Measurements from ENCODE around the gene TTK. TPM values are rescaled to one million over a fixed set of nuclear protein-coding genes. Genes with fewer than 3 reads are reported as not detected.

Gene TTK
- total RNA-seq, 1 experiment from 2014 or later, result 46.3 TPM

DNA sequence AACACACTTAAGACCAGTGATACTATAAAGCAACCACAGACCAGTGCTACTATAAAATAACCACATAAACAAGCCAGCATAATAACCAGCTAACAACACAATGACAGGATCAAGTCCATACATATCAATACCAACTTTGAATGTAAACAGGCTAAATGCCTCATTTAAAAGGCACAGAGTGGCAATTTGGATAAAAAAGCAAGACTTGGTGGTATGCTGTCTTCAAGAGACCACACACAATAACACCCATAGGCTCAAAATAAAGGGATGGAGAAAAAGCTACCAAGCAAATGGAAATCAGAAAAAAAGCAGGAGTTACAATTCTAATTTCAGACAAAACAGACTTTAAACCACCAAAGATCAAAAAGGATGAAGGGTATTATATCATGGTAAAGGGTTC is 37.3 kb upstream of the TTK start:
- Histone ChIP-seq H3K9me3 (ENCODE audit: control insufficient read depth in 1 of 2, insufficient read depth in 1 of 2, low read depth in 1 of 2, low read length in 2 of 2) (no peaks in the 10 kb centered on the region), H4K20me1 (ENCODE audit: insufficient read depth) (no peaks in the 10 kb centered on the region), H3K4me1 (ENCODE audit: control insufficient read depth in 1 of 2, insufficient read depth in 2 of 2, low read length in 2 of 2) (no peaks in the 10 kb centered on the region), H3K4me2 (ENCODE audit: low read length) (no peak overlapping the region), H3K4me3 (replicated peaks in 1 of 2; ENCODE audit: low read depth in 1 of 2, low read length in 2 of 2) (no peak overlapping the region), H3K79me2 (ENCODE audit: insufficient read depth, low read length) (no peaks in the 10 kb centered on the region), H3K27me3 (ENCODE audit: insufficient read depth, low read length) (no peaks in the 10 kb centered on the region), H3K9ac (ENCODE audit: low read length) (no peak overlapping the region), H3K36me3 (ENCODE audit: control insufficient read depth in 1 of 2, insufficient read depth in 2 of 2, low read length in 2 of 2) (no peaks in the 10 kb centered on the region), H3K27ac (ENCODE audit: low read depth, low read length) (no peak overlapping the region), H2AFZ (ENCODE audit: low read depth, low read length, poor library complexity, severe bottlenecking) (no peak overlapping the region), H3K9me2 (ENCODE audit: insufficient read depth) (no peaks in the 10 kb centered on the region)
- ChIA-PET RAD21 (ENCODE audit: low non-redundant PET in 1 of 2, low total read pairs in 2 of 2, uncharacterized antibody in 2 of 2, unreplicated experiment in 2 of 2) (no interaction called here), CTCF (no interaction called here), POLR2A (no interaction called here)
- ATAC-seq (no peak), DNase-seq (ENCODE audit: low read depth, low spot score) (no peak)
- no TSS peak for BruUV-seq (replicated peaks)
- TF ChIP-seq CEBPB (IDR thresholded peaks at IDR 0.05; ENCODE audit: low read depth) (no peak), POLR2AphosphoS5 (IDR thresholded peaks at IDR 0.05; ENCODE audit: low read depth, low read length) (no peak), ZFX (IDR thresholded peaks at IDR 0.05) (no peak), ZNF274 (IDR thresholded peaks at IDR 0.05; ENCODE audit: low read depth, low read length) (no peak), CBX3 (IDR thresholded peaks at IDR 0.05; ENCODE audit: low read depth) (no peak), RAD21 (IDR thresholded peaks at IDR 0.05; ENCODE audit: low read depth) (no peak), EZH2 (IDR thresholded peaks at IDR 0.05) (no peak), POLR2A (IDR thresholded peaks at IDR 0.05; ENCODE audit: borderline replicate concordance, extremely low read depth, insufficient read depth, insufficient read length) (no peak), FOSL1 (IDR thresholded peaks at IDR 0.05; ENCODE audit: low read depth) (no peak), SRF (IDR thresholded peaks at IDR 0.05; ENCODE audit: low read depth) (no peak), SP1 (IDR thresholded peaks at IDR 0.05; ENCODE audit: low read depth) (no peak), ELF1 (IDR thresholded peaks at IDR 0.05; ENCODE audit: borderline replicate concordance, low read depth) (no peak), TCF7L2 (IDR thresholded peaks at IDR 0.05; ENCODE audit: borderline replicate concordance, extremely low read depth, insufficient read depth, insufficient read length) (no peak), EZH2phosphoT487 (IDR thresholded peaks at IDR 0.05; ENCODE audit: borderline replicate concordance) (no peak), YY1 (IDR thresholded peaks at IDR 0.05; ENCODE audit: extremely low read depth, insufficient replicate concordance, low read depth, low read length) (no peak)
- TF ChIP-seq, protein P1, sequence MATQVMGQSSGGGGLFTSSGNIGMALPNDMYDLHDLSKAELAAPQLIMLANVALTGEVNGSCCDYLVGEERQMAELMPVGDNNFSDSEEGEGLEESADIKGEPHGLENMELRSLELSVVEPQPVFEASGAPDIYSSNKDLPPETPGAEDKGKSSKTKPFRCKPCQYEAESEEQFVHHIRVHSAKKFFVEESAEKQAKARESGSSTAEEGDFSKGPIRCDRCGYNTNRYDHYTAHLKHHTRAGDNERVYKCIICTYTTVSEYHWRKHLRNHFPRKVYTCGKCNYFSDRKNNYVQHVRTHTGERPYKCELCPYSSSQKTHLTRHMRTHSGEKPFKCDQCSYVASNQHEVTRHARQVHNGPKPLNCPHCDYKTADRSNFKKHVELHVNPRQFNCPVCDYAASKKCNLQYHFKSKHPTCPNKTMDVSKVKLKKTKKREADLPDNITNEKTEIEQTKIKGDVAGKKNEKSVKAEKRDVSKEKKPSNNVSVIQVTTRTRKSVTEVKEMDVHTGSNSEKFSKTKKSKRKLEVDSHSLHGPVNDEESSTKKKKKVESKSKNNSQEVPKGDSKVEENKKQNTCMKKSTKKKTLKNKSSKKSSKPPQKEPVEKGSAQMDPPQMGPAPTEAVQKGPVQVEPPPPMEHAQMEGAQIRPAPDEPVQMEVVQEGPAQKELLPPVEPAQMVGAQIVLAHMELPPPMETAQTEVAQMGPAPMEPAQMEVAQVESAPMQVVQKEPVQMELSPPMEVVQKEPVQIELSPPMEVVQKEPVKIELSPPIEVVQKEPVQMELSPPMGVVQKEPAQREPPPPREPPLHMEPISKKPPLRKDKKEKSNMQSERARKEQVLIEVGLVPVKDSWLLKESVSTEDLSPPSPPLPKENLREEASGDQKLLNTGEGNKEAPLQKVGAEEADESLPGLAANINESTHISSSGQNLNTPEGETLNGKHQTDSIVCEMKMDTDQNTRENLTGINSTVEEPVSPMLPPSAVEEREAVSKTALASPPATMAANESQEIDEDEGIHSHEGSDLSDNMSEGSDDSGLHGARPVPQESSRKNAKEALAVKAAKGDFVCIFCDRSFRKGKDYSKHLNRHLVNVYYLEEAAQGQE (IDR thresholded peaks at IDR 0.05; ENCODE audit: low read depth), result no peak
- intact Hi-C loops (cut with micrococcal nuclease), result no loop called here
